MCF 10A (cell line): ENCODE data around the gene CEP350. TPM values are rescaled to one million over a fixed set of nuclear protein-coding genes. Genes with fewer than 3 reads are reported as not detected.

ENCODE experiments used
- BruUV-seq: library from RNA; stranded (reverse); fragments of 400-500 nt; replicated peaks from 2 replicates; lab custom pipeline; 2021; lab: Mats Ljungman, UMichigan
- CTCF ChIA-PET: fragments of 300-600 bp; sonication (Branson Sonifier 250); formaldehyde crosslinking; extraction: SDS; loops from one replicate; lab custom pipeline; 2021; ENCODE audit warnings: antibody characterized with exemption, inconsistent platforms; lab: Yijun Ruan, JAX
- POLR2A ChIA-PET: fragments of 300-600, 350-650 bp; sonication (Branson Sonifier 250); formaldehyde crosslinking; extraction: SDS; loops from one replicate; lab custom pipeline; 2020; ENCODE audit warnings: antibody characterized with exemption, inconsistent platforms; lab: Yijun Ruan, JAX
- DNase-seq: peaks from one replicate; pipeline ENCODE4 v3.0.0-alpha.2; 2018; ENCODE audit not compliant: unreplicated experiment
- H3K27ac Mint-ChIP-seq: one replicate; pipeline ENCODE4 v1.8.0; 2022; ENCODE audit warnings: mild to moderate bottlenecking, low read depth, mixed read lengths; ENCODE audit not compliant: unreplicated experiment
- H3K27me3 Mint-ChIP-seq: one replicate; pipeline ENCODE4 v1.8.0; 2022; ENCODE audit warnings: mixed read lengths; ENCODE audit not compliant: insufficient read depth, unreplicated experiment
- H3K36me3 Mint-ChIP-seq: one replicate; pipeline ENCODE4 v1.8.0; 2022; ENCODE audit warnings: mild to moderate bottlenecking, moderate library complexity, mixed read lengths; ENCODE audit not compliant: insufficient read depth, unreplicated experiment
- H3K4me1 Mint-ChIP-seq: one replicate; pipeline ENCODE4 v1.8.0; 2022; ENCODE audit warnings: mixed read lengths; ENCODE audit not compliant: insufficient read depth, unreplicated experiment
- H3K4me3 Mint-ChIP-seq: one replicate; pipeline ENCODE4 v1.8.0; 2022; ENCODE audit warnings: mild to moderate bottlenecking, moderate library complexity, mixed read lengths; ENCODE audit not compliant: unreplicated experiment
- H3K9me3 Mint-ChIP-seq: one replicate; pipeline ENCODE4 v1.8.0; 2022; ENCODE audit warnings: mixed read lengths; ENCODE audit not compliant: unreplicated experiment
- intact Hi-C: fragments of 100-400 bp; cut with micrococcal nuclease; formaldehyde crosslinking; loops from 2 replicates; pipeline ENCODE4 v1.14.1; 2022
- total RNA-seq: library from RNA; stranded (reverse); gene quantifications from 2 replicates; pipeline ENCODE4 v1.2.3, GENCODE V29; 2022
- TF ChIP-seq, protein P1 (sequence below): fragments of 200-600 bp; IDR thresholded peaks from one replicate; pipeline ENCODE4 v1.8.0; 2022; ENCODE audit warnings: antibody characterized with exemption, mild to moderate bottlenecking; ENCODE audit not compliant: unreplicated experiment

CEP350 gene
- total RNA-seq, 1 experiment from 2014 or later, result 56.4 TPM

DNA sequence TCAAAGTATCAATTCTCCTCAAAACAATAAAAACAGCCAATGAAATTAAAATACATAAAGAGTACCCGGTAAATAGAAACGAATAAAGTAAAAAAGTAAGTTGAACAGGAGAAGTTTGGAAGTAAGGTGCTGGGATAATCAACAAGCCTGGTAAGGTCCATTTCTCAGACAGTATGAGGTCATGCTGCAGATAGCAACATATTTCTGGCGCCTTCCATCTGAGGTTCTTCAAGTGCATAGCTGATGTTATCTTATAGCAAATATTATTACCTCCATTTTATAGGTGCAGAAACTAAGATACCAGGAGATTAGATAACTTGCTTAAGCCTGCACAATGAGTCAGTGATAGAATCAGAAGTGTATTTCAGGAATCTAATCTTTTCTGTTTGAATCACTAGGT lies 23.7 kb upstream of the CEP350 start:
- Mint-ChIP-seq H3K36me3 (no peaks in the 10 kb centered on the region), H3K4me1 (peaks cover 11% of the 10 kb centered on the region), H3K4me3 (no peak overlapping the region), H3K27me3 (no peaks in the 10 kb centered on the region), H3K27ac (no peak overlapping the region), H3K9me3 (no peaks in the 10 kb centered on the region)
- no TSS peak for BruUV-seq
- TF ChIP-seq, protein P1, sequence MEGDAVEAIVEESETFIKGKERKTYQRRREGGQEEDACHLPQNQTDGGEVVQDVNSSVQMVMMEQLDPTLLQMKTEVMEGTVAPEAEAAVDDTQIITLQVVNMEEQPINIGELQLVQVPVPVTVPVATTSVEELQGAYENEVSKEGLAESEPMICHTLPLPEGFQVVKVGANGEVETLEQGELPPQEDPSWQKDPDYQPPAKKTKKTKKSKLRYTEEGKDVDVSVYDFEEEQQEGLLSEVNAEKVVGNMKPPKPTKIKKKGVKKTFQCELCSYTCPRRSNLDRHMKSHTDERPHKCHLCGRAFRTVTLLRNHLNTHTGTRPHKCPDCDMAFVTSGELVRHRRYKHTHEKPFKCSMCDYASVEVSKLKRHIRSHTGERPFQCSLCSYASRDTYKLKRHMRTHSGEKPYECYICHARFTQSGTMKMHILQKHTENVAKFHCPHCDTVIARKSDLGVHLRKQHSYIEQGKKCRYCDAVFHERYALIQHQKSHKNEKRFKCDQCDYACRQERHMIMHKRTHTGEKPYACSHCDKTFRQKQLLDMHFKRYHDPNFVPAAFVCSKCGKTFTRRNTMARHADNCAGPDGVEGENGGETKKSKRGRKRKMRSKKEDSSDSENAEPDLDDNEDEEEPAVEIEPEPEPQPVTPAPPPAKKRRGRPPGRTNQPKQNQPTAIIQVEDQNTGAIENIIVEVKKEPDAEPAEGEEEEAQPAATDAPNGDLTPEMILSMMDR, result no peak
- CTCF ChIA-PET, result interaction anchor here (2.7 kb wide), 1 partner anchor 20 kb away, joined by 11 read pairs; no protein-coding TSS in a partner anchor
- intact Hi-C loops, result no loop called here
- DNase-seq, result no peak
- POLR2A ChIA-PET, result interaction anchor here (1.1 to 4.1 kb wide), 9 partner anchors 8 to 53 kb away, joined by 3 to 23 read pairs (median 6); partner anchors contain the start of genes CEP350, TOR1AIP1 and TOR1AIP2

DNA sequence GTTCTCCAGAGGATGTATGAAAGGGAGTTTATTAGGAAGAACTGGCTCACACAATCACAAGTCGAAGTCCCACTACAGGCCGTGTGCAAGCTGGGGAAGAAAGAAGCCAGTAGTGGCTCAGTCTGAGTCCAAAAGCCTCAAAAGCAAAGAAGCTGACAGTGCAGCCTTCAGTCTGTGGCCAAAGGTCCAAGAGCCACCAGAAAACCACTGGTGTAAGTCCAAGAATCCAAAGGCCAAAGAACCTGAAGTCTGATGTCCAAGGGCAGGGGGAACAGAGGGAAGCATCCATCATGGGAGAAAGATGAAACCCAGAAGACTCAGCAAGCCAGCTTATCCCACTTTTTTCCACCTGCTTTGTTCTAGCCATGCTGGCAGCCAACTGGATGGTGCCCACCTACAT lies 21.4 kb upstream of the CEP350 start:
- CTCF ChIA-PET, result interaction anchor here (0.7 to 0.8 kb wide), 2 partner anchors 80 to 167 kb away, joined by 4 read pairs; no protein-coding TSS in a partner anchor
- no peak for DNase-seq
- intact Hi-C loops, result no loop called here
- no peaks in the 10 kb centered on the region for H3K9me3 Mint-ChIP-seq
- BruUV-seq, result no TSS peak
- no peak overlapping the region for H3K27ac Mint-ChIP-seq
- TF ChIP-seq, protein P1, result no peak
- POLR2A ChIA-PET, result interaction anchor here (0.6 to 7.5 kb wide), 7 partner anchors 11 to 50 kb away, joined by 3 to 73 read pairs (median 3); partner anchors contain the start of gene CEP350
- no peaks in the 10 kb centered on the region for H3K36me3 Mint-ChIP-seq
- H3K4me3 Mint-ChIP-seq, result no peak overlapping the region
- peaks cover 5% of the 10 kb centered on the region for H3K4me1 Mint-ChIP-seq
- H3K27me3 Mint-ChIP-seq, result no peaks in the 10 kb centered on the region

DNA sequence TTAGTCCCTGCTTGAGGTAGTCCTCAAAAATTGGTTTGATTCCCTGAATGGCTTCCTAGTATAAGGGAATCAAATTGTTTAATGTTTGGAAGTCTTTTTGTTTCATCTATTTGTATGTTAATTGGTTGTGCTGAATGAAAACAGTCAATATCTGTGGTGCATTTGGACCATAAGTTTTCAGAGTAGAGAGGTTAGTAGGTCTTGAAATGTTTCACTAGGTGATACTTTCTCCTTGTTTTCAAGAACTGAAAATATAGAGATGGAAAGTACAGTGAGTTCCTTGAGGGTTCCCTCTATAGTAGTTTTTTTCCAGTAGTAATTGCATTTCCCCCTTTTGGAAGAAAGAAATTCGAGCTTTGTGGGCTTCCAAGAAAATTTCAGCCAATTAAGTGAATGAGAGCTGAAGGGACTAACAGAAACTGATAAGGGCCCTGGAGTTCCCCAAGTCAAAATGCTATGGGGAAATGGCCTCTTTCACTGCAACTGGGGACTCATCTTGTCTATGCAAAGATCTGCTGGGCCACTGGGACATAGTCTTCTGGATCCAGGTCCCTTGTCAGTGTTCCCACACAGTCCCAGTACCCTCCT lies 18.6 kb upstream of the CEP350 start:
- BruUV-seq, result no TSS peak
- DNase-seq, result no peak
- TF ChIP-seq, protein P1, result no peak
- intact Hi-C loops, result no loop called here
- Mint-ChIP-seq H3K4me1 (peaks cover 11% of the 10 kb centered on the region), H3K27ac (no peak overlapping the region), H3K36me3 (no peaks in the 10 kb centered on the region), H3K27me3 (no peaks in the 10 kb centered on the region), H3K9me3 (no peaks in the 10 kb centered on the region), H3K4me3 (no peak overlapping the region)
- CTCF ChIA-PET, result no interaction called here
- POLR2A ChIA-PET, result interaction anchor here (0.6 to 7.5 kb wide), 4 partner anchors 10 to 88 kb away, joined by 3 to 73 read pairs (median 9); partner anchors contain the start of gene CEP350

DNA sequence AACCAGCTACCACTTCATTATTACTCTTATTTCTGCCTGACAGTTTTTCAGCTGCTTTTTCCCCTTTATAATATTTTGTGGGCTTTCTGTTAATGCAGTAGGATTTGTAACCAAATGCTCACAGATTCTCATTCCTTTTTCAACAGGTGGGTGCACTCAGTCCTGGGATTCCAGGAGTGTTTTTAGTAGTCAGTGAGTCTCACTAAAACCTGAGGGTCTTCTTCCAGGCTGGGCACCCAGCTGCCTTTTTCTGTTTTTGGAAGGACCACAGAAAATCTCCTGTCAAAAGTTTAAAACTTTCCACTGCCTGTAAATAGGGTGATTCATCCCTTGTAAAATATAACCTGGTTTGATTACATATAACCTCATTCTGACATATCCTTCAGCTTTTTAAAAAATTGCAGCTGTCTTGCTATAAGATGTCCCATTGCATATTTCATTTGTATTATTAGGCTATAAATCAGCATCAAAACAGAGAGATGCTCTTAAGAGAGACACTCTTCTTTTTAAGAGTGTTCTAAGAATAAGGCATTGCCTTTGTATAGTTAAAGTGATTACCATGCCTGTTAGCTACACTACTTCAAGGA lies 16.8 kb upstream of the CEP350 start:
- Mint-ChIP-seq H3K4me1 (peaks cover 11% of the 10 kb centered on the region), H3K36me3 (no peaks in the 10 kb centered on the region), H3K27ac (no peak overlapping the region), H3K27me3 (no peaks in the 10 kb centered on the region), H3K9me3 (no peaks in the 10 kb centered on the region), H3K4me3 (no peak overlapping the region)
- POLR2A ChIA-PET, result interaction anchor here (0.7 to 7.5 kb wide), 6 partner anchors 9 to 55 kb away, joined by 3 to 73 read pairs (median 6); partner anchors contain the start of genes CEP350 and TOR1AIP1
- BruUV-seq, result no TSS peak
- TF ChIP-seq, protein P1, result no peak
- intact Hi-C loops, result no loop called here
- CTCF ChIA-PET, result interaction anchor here (0.6 to 1.0 kb wide), 4 partner anchors 15 to 241 kb away, joined by 3 to 4 read pairs (median 3); no protein-coding TSS in a partner anchor
- DNase-seq, result no peak
